A673 (cell line): Measurements from ENCODE around the gene VPS8. TPM values are rescaled to one million over a fixed set of nuclear protein-coding genes. Genes with fewer than 3 reads are reported as not detected.
"Not testable (repeated sequence)": the region's sequence is repeated elsewhere in the genome, so short reads cannot be mapped to it uniquely, and the experiment has no call there.

Source experiments
- BruUV-seq: library from RNA; stranded (reverse); fragments of 400-500 nt; replicated peaks from 2 replicates; lab custom pipeline; 2021; lab: Mats Ljungman, UMichigan
- CTCF ChIA-PET: fragments of 300-600 bp; sonication (Branson Sonifier 250); formaldehyde crosslinking; loops from one replicate; lab custom pipeline; 2022; ENCODE audit warnings: antibody characterized with exemption; lab: Charles Lee
- POLR2A ChIA-PET: fragments of 300-600 bp; sonication (Branson Sonifier 250); formaldehyde crosslinking; loops from one replicate; lab custom pipeline; 2022; ENCODE audit warnings: antibody characterized with exemption; ENCODE audit not compliant: low non-redundant PET; lab: Charles Lee
- DNase-seq: peaks from one replicate; pipeline ENCODE4 v3.0.0-alpha.2; 2015; ENCODE audit warnings: low spot score
- H3K27ac ChIP-seq: fragments of 200-600 bp; sonication (generic); 2 replicates; pipeline ENCODE4 v1.5.1; 2016; ENCODE audit warnings: mixed run types, low read depth, mild to moderate bottlenecking, mixed read lengths, antibody characterized with exemption, low read length; ENCODE audit not compliant: poor library complexity, severe bottlenecking
- H3K27me3 ChIP-seq: fragments of 200-600 bp; sonication (generic); replicated peaks from 2 replicates; pipeline ENCODE4 v1.6.1; 2017; ENCODE audit warnings: mixed run types, low read depth, mild to moderate bottlenecking, mixed read lengths, antibody characterized with exemption, low read length; ENCODE audit not compliant: insufficient read depth, poor library complexity
- H3K36me3 ChIP-seq: fragments of 200-600 bp; sonication (generic); 2 replicates; pipeline ENCODE4 v1.6.1; 2016; ENCODE audit warnings: mixed run types, mild to moderate bottlenecking, mixed read lengths, antibody characterized with exemption, low read length; ENCODE audit not compliant: insufficient read depth, poor library complexity, severe bottlenecking
- H3K4me1 ChIP-seq: fragments of 200-600 bp; sonication (generic); 2 replicates; pipeline ENCODE4 v1.6.1; 2017; ENCODE audit warnings: mixed run types, mild to moderate bottlenecking, mixed read lengths, antibody characterized with exemption, low read length; ENCODE audit not compliant: insufficient read depth, poor library complexity, severe bottlenecking
- H3K4me3 ChIP-seq: fragments of 200-600 bp; sonication (generic); 2 replicates; pipeline ENCODE4 v1.5.1; 2016; ENCODE audit warnings: low read depth, mixed run types, mild to moderate bottlenecking, mixed read lengths, low read length; ENCODE audit not compliant: poor library complexity, severe bottlenecking
- H3K9me3 ChIP-seq: fragments of 200-600 bp; sonication (generic); 2 replicates; pipeline ENCODE4 v1.6.1; 2016; ENCODE audit warnings: mixed run types, low read depth, mild to moderate bottlenecking, mixed read lengths, antibody characterized with exemption, low read length; ENCODE audit not compliant: poor library complexity, severe bottlenecking
- EZH2 ChIP-seq: fragments of 200-600 bp; sonication (generic); IDR thresholded peaks from 2 replicates; pipeline ENCODE4 v1.6.1; 2017; ENCODE audit warnings: borderline replicate concordance, low read depth, mild to moderate bottlenecking, mixed read lengths, antibody characterized with exemption, low read length; ENCODE audit not compliant: poor library complexity, severe bottlenecking
- intact Hi-C: fragments of 100-400 bp; cut with micrococcal nuclease; formaldehyde crosslinking; loops from one replicate; pipeline ENCODE4 v1.10.0; 2022; ENCODE audit not compliant: unreplicated experiment
- total RNA-seq: library from RNA; stranded (reverse); gene quantifications from 2 replicates; pipeline ENCODE4 v1.2.3, GENCODE V29; 2021
- TF ChIP-seq, protein P1 (sequence below): fragments of 300-800, 200-600 bp; sonication (generic); conservative IDR thresholded peaks from 2 replicates; pipeline ENCODE4 v1.5.1; 2017; ENCODE audit warnings: low read depth, mild to moderate bottlenecking, antibody characterized with exemption, low read length, moderate library complexity, mixed read lengths

VPS8 gene
- total RNA-seq, 1 experiment from 2014 or later: 42.3 TPM

GRCh38 chr3:184895350-184895749 lies 83.4 kb downstream of the VPS8 start:
- Histone ChIP-seq H3K4me1 (no peaks in the 10 kb centered on the region), H3K27ac (no peak overlapping the region), H3K9me3 (no peaks in the 10 kb centered on the region), H3K4me3 (no peak overlapping the region), H3K36me3 (no peaks in the 10 kb centered on the region), H3K27me3 (no peaks in the 10 kb centered on the region)
- TF ChIP-seq EZH2: no peak
- TF ChIP-seq, protein P1, sequence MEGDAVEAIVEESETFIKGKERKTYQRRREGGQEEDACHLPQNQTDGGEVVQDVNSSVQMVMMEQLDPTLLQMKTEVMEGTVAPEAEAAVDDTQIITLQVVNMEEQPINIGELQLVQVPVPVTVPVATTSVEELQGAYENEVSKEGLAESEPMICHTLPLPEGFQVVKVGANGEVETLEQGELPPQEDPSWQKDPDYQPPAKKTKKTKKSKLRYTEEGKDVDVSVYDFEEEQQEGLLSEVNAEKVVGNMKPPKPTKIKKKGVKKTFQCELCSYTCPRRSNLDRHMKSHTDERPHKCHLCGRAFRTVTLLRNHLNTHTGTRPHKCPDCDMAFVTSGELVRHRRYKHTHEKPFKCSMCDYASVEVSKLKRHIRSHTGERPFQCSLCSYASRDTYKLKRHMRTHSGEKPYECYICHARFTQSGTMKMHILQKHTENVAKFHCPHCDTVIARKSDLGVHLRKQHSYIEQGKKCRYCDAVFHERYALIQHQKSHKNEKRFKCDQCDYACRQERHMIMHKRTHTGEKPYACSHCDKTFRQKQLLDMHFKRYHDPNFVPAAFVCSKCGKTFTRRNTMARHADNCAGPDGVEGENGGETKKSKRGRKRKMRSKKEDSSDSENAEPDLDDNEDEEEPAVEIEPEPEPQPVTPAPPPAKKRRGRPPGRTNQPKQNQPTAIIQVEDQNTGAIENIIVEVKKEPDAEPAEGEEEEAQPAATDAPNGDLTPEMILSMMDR: no peak
- BruUV-seq: no TSS peak
- ChIA-PET POLR2A (no interaction called here), CTCF (no interaction called here)
- intact Hi-C loops: no loop called here
- DNase-seq: no peak

DNA sequence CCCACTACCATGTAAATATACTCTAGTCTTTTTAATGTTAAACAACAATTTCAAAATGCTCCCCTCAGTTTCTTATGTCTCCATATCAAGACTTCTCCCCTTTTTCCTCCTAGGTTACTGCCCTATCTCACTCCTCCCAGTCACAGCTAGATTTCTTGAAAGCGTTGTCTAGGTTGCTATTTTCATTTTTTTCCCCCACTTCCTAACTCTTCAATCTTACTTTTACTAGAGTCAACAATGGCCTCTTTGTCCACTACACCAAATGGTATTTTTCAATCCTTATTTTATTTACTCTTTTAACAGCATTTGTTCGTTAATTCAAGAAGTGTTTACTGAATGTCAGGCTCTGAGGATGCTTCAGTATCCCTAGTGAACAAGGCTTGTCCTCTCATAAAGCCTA lies 84.4 kb downstream of the VPS8 start:
- TF ChIP-seq, protein P1: no peak
- no peak for TF ChIP-seq EZH2
- Histone ChIP-seq H3K9me3 (no peaks in the 10 kb centered on the region), H3K27ac (no peak overlapping the region), H3K36me3 (no peaks in the 10 kb centered on the region), H3K4me3 (no peak overlapping the region), H3K27me3 (no peaks in the 10 kb centered on the region), H3K4me1 (no peaks in the 10 kb centered on the region)
- intact Hi-C loops: no loop called here
- ChIA-PET CTCF (no interaction called here), POLR2A (interaction anchor here (0.5 kb wide), 1 partner anchor 54 kb away, joined by 3 read pairs; no protein-coding TSS in a partner anchor)
- no peak for DNase-seq
- no TSS peak for BruUV-seq

- H3K4me1 ChIP-seq: no peaks in the 10 kb centered on the region
- H3K4me3 ChIP-seq: no peak overlapping the region
- no peak for TF ChIP-seq EZH2
- TF ChIP-seq, protein P1: no peak
- POLR2A ChIA-PET: no interaction called here
- no peak overlapping the region for H3K27ac ChIP-seq
- no peaks in the 10 kb centered on the region for H3K27me3 ChIP-seq
- intact Hi-C loops: no loop called here
- CTCF ChIA-PET: no interaction called here
- no TSS peak for BruUV-seq
- H3K9me3 ChIP-seq: peaks cover 2% of the 10 kb centered on the region
- no peaks in the 10 kb centered on the region for H3K36me3 ChIP-seq
- no peak for DNase-seq
These were observed 88.1 kb downstream of the VPS8 start for GRCh38 chr3:184899953-184900595.

DNA sequence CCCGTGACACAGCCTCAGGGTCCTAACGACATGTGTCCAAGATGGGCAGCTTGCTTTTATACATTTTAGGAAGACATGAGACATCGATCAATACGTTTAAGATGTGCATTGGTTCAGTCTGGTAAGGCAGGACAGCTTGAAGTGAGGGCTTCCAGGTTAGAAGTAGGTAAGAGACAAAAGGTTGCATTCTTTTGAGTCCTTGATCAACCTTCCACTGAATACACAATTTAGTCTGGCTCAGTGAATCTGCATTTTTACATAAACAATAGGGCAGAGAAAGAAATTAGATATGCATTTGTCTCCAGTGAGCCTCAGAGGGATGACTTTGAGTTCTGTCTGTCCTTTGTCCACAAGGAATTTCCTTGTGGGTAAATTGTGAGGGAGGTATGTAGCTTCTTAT lies 95.1 kb downstream of the VPS8 start:
- H3K4me1 ChIP-seq, DNase-seq, H3K36me3 ChIP-seq, H3K27ac ChIP-seq, intact Hi-C loops, POLR2A ChIA-PET, CTCF ChIA-PET, H3K9me3 ChIP-seq, BruUV-seq, H3K4me3 ChIP-seq, H3K27me3 ChIP-seq: not testable (repeated sequence)
